HG03439 (cell line): ENCODE measurements around the gene XG.
"Not testable (repeated sequence)": the region's sequence is repeated elsewhere in the genome, so short reads cannot be mapped to it uniquely, and the experiment has no call there.

Source experiments
- ATAC-seq: cut with Tn5 transposase; IDR thresholded peaks from one replicate; pipeline ENCODE4 v1.9.1; 2021; ENCODE audit warnings: mild to moderate bottlenecking, moderate library complexity; ENCODE audit not compliant: unreplicated experiment

The XG gene, protein sequence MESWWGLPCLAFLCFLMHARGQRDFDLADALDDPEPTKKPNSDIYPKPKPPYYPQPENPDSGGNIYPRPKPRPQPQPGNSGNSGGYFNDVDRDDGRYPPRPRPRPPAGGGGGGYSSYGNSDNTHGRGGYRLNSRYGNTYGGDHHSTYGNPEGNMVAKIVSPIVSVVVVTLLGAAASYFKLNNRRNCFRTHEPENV

DNA sequence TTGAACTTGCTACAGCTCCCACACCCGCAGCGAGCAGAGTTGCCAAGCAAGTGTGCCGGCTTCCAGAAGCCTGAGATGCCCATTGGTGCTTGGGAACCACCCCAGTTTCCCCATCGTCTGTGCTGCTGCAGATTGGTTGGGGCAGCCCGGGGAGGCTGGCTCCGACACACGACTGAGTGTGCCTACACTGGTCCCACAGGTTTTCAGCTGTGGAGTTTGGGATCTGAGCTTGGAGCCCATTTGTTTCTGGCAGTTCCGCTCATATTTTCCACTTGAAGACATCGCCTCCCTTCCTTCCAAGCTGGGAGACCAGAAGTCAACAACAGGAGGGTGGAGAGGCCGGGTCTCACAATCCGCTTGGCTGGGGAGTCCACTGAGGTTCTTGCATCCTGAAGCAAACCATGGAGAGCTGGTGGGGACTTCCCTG, at the start of gene XG:
Gene XG (plus strand): TSS at position 167 of the 427 bp plus-strand sequence. CDS start 235 bp downstream, at position 402.
- not testable (repeated sequence) for ATAC-seq

DNA sequence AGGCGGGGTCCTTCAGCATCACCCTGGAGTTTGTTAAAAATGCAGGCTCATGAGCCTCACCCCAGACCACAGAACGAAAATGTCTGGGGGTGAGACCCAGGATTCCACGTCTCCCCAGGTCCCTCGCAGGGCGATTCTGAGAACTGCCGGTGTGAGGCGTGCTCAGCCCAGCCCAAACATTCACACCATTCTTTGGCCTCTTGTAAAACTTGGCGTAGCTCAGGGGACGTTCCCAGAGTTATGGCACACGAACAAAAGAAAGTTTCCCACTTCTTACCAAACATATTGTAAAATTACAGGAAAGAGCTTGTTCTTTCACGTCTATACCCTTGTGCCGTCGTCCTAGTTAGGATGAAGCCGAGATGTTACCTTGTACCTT, 47.9 kb upstream of the XG start:
- no peak for ATAC-seq

DNA sequence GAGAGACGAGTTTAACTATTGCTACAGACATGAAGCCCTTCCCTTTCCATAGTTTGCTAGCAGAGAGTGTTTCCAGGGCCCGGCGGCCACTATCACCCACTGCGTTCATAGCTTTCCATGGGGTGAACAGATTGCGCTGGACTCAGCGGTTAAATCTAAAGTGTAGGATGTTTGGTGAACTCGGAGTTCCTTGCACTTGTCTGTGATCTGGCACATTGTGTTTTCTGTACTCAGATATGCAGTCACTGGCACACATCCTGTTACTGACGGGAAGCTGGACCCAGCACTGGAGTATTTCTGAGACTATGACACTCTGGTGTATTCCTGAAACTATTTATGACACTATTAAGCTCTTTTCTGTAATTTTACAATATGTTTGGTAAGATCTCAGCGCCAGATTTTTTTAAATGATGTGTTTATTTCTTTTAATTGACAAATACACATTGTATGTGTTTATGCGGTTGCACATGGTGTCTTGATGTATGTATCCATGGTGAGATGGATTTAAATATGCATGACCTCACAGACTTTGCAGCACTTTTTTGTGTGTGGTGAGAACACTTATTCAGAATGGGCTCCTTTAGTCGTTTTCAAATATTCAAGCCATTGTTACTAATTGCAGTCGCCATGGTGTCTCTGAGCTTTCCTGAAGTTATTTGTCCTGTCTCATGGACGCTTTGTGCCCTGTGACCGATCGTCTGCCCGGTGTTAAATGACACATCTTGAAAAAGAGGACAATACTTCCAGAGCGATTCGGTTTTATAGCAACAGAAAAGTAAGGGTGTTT, 46.6 kb upstream of the XG start:
- ATAC-seq: no peak

DNA sequence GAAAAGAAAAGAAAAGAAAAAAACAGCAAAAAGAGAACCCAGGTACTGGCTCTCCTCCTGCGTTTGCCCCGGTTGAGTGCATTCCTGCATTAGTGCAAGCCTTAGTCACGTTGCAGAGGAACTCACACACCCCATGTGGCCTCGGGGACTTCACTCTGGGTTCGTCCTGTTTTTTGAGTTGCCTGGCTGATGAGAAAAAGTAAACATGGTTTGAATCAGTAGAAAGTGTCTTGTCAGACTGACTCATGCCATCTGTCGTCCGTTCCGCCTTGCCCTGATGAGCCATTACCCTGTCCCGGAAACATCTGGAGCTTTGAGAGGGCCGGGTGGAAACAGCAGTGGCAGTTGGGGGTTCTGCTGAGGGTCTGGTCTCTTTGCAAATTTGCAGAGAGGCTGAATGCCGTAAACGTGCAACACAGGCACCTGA, 44.5 kb upstream of the XG start:
- peak; percentile 92 for ATAC-seq

DNA sequence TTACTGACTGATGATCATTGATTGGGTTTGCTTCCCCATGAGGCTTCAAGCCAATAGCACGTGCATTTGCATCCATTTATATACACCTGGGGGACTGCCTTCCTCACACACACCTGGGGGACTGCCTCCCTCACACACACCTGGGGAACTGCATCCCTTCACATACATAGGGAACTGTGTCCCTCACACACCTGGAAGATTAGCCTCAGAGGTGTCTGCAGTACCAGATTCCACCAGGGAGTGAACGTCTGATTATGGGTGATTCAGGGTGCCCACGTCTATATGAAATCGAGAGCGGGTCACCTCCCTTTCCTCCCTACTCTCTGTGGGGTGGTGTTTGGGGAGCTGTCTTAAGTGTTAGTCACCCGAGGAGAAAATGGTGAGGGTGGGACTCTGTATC, 43.8 kb upstream of the XG start:
- no peak for ATAC-seq

DNA sequence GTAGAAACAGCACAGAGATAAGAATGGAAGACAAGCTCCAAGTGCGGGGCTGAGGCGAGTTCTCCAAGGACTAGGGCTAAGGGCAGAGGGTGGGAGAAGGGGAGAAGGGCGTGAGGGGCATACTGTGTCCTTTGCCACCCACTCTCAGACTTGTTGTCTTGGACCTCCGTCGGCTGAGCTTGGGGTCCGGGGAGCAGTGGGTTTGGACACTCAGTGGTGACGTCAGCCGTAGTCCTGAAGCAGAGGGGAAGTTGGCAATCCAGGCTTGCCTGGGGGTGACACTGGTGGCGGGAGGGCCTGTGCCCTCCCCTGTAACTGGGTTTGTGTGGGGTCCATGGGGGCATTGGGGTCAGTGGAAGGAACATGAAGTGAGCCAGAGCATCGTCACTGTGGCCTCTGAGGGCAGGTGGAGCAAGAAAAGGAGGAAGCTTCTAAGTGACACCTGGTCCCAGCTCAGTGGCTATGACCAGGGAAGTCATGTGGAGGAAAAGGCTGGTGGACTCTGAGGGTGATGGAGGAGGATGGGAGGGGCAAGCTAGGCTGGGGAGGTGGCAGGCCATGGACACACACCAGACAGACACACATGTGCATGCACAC, 43.1 kb upstream of the XG start:
- no peak for ATAC-seq

DNA sequence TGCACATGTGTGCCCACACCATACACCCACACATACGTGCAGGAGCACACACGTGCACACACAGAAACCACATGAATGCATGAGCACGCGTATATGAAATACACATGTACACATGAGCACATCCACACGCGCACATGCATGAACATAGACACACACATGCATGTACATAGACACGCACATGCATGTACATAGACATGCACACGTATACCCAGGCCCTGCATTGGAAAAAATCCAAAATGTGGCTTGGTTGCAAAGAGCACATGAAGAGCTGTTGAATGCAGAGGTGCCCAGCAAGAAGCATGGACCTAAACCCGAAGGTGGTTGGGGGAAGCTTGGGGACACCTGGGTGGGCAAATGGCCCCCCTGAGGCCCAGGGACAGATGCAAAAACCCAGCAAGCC, 42.3 kb upstream of the XG start:
- ATAC-seq: no peak

DNA sequence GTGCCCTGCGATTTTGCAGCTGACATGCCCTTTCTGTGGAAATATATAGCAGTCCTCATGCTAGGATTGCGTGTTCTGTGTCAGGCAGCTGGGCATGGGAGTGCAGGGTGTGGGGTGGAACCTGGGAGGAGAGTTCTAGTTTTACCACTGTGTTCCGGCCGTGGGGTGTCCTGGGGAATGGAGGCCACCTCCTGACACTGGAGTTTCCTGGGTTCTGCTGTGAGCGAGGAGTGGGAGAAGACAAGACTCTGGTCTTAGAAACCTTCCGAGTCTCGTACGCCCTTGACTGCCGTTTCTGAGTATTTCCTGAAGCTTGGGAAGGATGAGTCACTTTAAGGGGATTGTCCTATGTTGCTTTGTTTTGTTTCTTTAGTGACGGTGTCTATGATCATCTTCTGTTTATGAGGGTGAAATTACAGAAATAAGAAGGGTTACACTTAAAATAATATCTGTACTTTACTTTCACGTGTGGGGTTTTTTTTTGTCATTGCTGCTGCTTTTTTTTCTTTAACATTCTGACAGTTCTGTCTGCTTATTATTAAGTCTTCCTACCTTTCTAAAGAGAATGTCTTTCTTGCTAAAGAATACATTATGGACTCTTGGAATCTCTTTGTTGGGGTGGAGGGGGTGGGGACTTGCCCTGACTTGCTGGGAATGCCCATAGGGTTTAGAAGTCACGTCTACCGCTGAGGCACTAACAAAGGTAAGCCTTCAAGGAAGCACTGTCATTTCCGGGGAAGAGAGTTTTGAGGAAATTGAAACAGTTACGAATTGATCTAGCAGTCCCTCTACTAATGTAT, 41.6 kb upstream of the XG start:
- ATAC-seq: no peak

DNA sequence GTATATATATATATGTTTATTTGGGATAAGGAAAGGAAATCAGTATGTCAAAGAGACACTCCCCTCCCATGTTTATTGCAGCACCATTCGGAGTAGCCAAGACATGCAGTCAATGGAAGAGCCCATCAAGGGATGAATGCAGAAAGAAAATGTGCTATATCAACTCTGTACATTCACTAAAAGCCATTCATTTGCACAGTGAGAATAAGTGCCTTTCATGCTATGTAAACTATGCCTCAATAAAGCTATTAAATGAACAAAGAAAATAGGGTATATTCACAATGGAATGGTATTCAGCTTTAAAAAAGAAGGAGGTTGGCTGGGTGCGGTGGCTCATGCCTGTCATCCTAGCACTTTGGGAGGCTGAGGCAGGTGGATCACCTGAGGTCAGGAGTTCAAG, 40.4 kb upstream of the XG start:
- no peak for ATAC-seq

DNA sequence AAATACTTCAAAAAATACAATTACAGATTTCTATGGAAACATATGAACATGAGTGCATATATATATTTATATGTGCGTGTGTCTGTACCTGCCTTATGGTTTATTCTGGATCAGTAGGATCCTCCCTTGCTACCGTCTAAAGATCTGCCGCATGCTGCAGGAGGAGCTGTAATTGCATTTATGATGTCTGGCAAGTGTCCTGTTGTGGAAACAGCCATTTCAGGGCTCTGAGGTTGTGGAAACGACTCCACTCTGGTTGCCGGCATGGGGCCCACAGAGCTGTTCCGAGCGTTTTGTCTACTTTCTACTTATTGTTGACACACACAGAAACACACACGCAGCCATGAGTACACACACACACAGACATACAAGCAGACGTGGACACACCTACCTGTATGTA, 39.4 kb upstream of the XG start:
- ATAC-seq: no peak

DNA sequence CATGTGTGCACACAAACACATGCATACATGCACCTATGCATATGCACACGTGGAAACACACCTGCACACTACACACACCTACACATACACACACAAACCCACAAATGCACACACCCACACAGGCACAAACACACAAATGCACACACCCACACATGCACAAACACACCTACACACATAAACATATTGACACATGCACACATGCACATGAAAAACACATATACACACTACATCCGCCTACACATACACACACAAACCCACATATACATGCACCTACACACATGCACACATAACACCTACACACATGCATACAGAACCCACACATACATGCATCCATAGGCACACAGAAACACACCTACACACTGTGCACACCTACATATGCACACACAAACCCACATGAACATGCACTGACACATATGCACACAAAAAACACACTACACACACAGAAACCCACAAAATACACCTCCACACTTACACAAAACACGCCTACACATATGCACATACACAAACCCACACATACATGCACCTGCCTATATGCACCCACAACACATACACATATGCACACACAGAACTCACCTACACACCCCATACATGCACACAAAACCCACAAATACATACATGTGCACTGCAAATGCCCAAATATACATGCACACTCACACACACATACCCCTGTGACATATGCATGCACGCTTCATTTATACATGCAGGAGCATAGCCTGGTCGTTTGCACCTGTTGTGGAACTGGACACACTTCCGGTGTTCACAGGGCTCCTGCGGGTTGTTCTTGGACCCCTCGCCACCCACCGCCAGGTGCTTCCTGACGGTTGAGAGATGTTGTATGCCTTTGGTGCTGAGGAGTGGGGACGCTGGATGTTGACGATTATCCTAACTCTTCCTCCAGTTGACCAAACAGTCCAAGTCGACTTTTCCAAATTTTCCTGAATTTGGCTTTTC, 38.7 kb upstream of the XG start:
- no peak for ATAC-seq

DNA sequence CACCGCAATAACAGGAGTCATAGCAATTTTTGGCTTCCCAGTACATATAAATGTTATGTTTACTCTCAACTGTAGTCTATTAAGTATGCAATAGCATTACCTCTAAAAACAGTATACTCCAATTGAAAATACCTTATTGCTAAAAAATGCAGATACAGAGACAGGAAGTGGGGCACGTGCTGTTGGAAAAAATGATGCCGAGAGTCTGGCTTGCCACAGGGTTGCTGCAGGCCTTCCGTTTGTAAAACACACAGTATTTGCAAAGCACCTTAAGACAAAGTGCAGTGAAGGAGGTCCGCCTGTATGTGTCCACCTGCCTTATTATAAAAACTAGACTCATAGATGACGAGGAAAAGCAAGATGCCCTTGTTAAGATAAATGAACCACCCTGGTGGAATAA, 37.3 kb upstream of the XG start:
- no peak for ATAC-seq

DNA sequence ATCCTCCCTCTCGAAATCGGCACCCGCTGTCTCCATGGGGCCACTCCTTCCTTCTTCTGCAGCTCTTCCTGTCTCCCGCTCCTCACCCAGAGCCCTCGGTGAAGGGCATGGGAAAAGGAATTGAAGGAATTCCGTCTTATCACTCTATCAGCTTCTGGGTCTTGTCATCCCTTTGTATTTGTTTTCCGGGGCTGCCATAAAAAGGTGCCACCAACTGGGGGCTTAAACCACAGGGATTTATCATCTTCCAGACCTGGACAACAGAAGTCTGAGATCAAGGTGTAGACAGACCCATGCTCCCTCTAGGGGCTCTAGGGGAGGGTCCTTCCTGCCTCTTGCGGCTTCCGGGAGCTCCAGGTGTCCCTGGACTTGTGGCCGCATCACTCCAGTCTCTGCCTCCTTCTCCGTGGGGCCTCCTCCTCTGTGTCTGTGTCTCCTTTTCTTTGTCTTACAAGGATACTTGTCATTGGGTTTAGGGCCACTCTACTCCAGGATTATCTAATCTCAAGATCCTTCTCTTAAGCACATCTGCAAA, 36.7 kb upstream of the XG start:
- ATAC-seq: no peak

DNA sequence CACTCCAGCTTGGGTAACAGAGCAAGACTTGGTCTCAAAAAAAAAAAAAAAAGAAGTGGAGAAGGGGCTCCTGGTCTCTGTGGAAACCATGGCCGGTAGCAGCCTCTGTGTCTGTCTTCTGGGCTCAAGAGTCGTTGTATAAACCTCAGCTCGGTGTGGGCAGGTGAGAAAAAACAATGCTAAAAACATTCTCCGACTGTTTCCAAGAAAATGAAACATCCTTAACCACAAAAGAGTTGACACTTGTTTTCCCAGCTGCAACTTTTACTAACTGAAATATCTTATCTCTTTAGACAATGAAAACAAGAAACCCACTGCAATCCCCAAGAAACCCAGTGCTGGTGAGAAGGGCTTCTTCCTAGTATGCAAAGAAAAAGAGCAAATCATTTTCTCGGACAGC, 34.5 kb upstream of the XG start:
- ATAC-seq: no peak

DNA sequence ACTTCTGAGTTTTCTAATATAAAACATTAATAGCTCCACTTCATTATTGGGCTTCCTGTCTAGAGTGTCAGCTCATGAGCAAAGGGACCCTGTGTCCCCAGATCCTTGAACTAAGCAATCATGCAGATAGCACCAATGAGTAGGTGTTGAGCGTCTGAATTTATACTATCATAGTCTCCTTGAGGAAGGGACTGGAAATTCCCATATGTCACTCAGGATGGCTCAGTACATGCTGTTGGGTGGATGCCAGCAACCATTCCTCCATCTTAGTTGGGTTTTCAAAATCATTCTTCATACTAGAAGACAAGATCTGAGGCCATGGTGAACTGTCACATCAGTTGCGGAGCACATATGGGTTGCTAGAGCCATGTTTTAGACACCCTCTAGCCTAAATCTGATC, 33.0 kb upstream of the XG start:
- no peak for ATAC-seq

DNA sequence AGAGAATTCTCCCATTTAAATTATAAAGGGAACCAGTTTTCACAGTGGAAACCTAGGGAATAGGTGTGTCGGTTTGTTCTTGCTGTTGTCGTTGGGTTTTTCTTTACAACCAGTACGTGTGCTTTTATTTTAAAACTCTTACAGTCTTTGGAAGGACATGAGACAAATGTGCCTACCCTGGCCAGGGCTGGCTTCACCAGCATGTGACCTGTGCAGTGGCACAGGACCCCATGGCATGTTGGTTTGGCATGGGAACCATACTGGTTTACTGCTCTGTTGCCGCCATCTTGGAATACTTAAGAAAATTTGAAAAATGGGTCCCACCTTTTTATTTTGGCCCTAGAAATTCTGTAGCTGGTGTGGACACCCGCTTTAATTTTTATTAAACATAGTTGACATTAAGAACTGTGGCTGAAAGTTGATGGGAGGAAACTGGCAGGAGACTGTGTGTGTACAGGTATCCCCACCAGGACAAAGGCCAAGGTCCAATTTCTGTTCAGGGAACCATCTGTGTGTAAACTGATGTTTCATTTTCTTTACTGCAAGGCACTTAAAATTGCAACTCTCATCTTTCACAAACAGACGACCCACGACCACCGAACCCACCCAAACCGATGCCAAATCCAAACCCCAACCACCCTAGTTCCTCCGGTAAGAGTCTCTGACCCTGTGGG, 31.9 kb upstream of the XG start:
- ATAC-seq: no peak

DNA sequence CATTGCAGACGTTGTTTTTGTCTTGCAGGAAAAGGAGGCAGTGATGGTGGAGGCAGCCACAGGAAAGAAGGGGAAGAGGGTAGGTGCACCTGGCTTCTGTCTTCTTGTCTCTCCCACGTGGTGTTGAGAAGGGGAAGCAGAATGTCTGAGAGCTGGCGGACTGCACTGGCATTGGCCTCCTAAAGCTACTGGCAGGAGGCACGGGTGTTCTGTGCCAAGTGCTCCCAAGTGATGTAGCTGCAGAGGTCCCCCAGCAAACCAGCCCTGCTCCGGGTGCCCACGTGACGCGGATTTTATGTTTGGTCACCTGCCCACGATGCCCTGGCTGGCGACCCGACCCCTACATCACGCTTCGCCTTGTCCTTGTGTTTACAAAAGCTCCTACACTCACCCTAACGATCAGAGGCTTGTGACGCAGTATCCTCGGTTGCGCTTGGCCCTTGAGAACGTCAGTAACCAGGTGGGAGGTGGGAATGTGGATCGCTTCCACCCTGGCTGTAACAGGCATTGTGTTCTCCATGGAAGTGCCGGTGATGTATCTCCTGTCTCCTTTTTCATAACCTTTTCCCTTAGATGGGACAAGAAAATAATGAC, 28.5 kb upstream of the XG start:
- ATAC-seq: no peak

DNA sequence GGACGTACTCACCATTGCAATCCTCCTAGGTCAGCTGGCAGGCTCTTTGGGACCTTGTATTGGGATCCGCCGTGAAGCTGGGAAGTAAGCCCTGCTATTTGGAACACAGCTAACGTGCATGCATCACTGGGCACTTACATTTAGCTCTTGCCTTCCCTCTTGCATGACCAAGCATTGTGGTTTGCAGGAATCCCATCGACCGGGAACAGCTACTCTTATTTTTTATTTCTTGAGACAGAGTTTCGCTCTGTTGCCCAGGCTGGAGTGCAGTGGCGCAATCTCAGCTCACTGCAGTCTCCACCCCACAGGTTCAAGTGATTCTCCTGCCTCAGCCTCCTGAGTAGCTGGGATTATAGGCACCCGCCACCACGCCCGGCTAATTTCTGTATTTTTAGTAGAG, 24.6 kb upstream of the XG start:
- ATAC-seq: not testable (repeated sequence)

DNA sequence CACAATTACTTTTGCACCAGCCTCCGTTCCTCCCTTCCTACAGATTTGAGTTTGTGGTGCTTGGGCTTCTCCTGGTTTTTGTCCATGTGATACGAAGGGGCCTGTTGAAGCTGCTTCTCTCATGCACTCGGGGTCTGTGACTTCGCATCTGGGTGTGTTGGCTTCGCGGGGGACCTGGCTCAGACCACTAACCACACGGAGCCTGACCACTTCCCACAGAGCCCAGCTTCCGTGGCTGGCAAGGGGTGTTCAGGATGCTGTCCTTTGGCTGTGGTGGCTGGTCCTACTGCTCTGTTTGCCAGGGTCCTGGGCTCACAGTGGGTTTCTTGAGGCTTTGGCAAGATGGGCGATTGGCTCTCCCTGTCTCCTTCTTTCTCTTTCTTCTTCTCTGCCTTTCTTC, 19.8 kb upstream of the XG start:
- no peak for ATAC-seq
